SK-N-SH (cell line): Measurements from ENCODE around the gene PIP4K2A.

Experiments used
- EP300 ChIP-seq, 2 experiments: IDR thresholded peaks; 2 replicates each; pipeline versions ENCODE4 v1.4.0 to v1.6.1; 2012; ENCODE audit warnings: borderline replicate concordance in 1 of 2, low read depth in 1 of 2, low read length in 1 of 2
- EZH2phosphoT487 ChIP-seq: fragments of 200-600 bp; sonication (generic); IDR thresholded peaks from 2 replicates; pipeline ENCODE4 v1.6.1; 2017; ENCODE audit warnings: low read depth, mixed run types, mild to moderate bottlenecking, antibody characterized with exemption, moderate library complexity, borderline replicate concordance
- GABPA ChIP-seq: IDR thresholded peaks from 2 replicates; pipeline ENCODE4 v1.4.0; 2012; ENCODE audit warnings: low read depth, mild to moderate bottlenecking
- MAX ChIP-seq: IDR thresholded peaks from 2 replicates; pipeline ENCODE4 v1.4.0; 2012; ENCODE audit warnings: low read depth
- REST ChIP-seq: IDR thresholded peaks from 2 replicates; pipeline ENCODE4 v1.6.1; 2012; ENCODE audit warnings: mild to moderate bottlenecking, low read depth, low read length, moderate library complexity
- SIN3A ChIP-seq: IDR thresholded peaks from 2 replicates; pipeline ENCODE4 v1.6.1; 2012; ENCODE audit warnings: low read depth, mild to moderate bottlenecking, low read length, moderate library complexity, borderline replicate concordance
- TAF1 ChIP-seq: IDR thresholded peaks from 2 replicates; pipeline ENCODE4 v1.6.1; 2012; ENCODE audit warnings: low read depth, mild to moderate bottlenecking, low read length, moderate library complexity, borderline replicate concordance
- ZBTB33 ChIP-seq: IDR thresholded peaks from 2 replicates; pipeline ENCODE4 v1.4.0; 2012; ENCODE audit warnings: low read depth, borderline replicate concordance
- TF ChIP-seq, protein P1 (sequence below): fragments of 200-600 bp; sonication (generic); IDR thresholded peaks from 2 replicates; pipeline ENCODE4 v1.6.1; 2017; ENCODE audit warnings: antibody characterized with exemption, mild to moderate bottlenecking, moderate library complexity
- TF ChIP-seq, protein P2 (sequence below): fragments of 150-350 bp; IDR thresholded peaks from 2 replicates; pipeline ENCODE4 v1.6.1; 2017; ENCODE audit warnings: antibody characterized with exemption, low read length, low read depth, borderline replicate concordance
- TF ChIP-seq, protein P3 (sequence below): fragments of 150-350 bp; IDR thresholded peaks from 2 replicates; pipeline ENCODE4 v1.6.1; 2016; ENCODE audit warnings: mild to moderate bottlenecking, low read depth, low read length

DNA sequence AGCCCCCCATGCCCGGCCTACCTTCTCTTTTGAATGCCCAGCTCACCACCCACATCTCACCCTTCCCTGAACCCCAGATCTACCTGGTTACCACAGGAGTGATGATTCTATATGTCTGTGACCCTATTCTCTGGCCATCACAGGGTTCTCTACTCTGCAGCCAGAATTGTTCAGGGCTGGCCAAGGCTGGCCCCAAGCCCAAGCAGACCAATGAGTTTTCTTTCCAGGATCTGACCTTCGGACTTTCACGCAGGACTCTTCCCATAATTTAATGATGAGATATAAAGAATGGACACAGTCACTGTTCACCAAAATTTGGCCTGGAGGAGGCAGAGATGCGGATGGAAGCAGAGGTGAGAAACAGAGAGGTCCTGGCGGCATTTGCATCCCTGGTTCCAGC is 72.6 kb downstream of the PIP4K2A start:
- TF ChIP-seq, protein P1, sequence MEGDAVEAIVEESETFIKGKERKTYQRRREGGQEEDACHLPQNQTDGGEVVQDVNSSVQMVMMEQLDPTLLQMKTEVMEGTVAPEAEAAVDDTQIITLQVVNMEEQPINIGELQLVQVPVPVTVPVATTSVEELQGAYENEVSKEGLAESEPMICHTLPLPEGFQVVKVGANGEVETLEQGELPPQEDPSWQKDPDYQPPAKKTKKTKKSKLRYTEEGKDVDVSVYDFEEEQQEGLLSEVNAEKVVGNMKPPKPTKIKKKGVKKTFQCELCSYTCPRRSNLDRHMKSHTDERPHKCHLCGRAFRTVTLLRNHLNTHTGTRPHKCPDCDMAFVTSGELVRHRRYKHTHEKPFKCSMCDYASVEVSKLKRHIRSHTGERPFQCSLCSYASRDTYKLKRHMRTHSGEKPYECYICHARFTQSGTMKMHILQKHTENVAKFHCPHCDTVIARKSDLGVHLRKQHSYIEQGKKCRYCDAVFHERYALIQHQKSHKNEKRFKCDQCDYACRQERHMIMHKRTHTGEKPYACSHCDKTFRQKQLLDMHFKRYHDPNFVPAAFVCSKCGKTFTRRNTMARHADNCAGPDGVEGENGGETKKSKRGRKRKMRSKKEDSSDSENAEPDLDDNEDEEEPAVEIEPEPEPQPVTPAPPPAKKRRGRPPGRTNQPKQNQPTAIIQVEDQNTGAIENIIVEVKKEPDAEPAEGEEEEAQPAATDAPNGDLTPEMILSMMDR = no peak
- TF ChIP-seq, protein P2, sequence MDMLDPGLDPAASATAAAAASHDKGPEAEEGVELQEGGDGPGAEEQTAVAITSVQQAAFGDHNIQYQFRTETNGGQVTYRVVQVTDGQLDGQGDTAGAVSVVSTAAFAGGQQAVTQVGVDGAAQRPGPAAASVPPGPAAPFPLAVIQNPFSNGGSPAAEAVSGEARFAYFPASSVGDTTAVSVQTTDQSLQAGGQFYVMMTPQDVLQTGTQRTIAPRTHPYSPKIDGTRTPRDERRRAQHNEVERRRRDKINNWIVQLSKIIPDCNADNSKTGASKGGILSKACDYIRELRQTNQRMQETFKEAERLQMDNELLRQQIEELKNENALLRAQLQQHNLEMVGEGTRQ = no peak
- TF ChIP-seq EZH2phosphoT487 = no peak
- no peak for TF ChIP-seq MAX
- TF ChIP-seq ZBTB33 = no peak
- TF ChIP-seq EP300 (IDR thresholded peaks at IDR 0.05; ENCODE audit: borderline replicate concordance in 1 of 2, low read depth in 1 of 2, low read length in 1 of 2) = no peak
- TF ChIP-seq SIN3A = no peak
- no peak for TF ChIP-seq REST
- TF ChIP-seq GABPA = no peak
- no peak for TF ChIP-seq TAF1
- TF ChIP-seq, protein P3, sequence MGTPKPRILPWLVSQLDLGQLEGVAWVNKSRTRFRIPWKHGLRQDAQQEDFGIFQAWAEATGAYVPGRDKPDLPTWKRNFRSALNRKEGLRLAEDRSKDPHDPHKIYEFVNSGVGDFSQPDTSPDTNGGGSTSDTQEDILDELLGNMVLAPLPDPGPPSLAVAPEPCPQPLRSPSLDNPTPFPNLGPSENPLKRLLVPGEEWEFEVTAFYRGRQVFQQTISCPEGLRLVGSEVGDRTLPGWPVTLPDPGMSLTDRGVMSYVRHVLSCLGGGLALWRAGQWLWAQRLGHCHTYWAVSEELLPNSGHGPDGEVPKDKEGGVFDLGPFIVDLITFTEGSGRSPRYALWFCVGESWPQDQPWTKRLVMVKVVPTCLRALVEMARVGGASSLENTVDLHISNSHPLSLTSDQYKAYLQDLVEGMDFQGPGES = no peak
